T-cell (primary cell): Measurements from ENCODE around the gene ABCG1. TPM values are rescaled to one million over a fixed set of nuclear protein-coding genes. Genes with fewer than 3 reads are reported as not detected.

Experiments used
- ATAC-seq, 4 experiments: fragments of 200-7000 bp in 3 of 4; fragments of 150-1000 bp in 1 of 4; cut with Tn5 transposase; replicated peaks in 1 of 4; 1 replicate in 3 of 4; 2 replicates in 1 of 4; pipeline ENCODE4 v1.10.0; 2021; ENCODE audit warnings: moderate library complexity in 3 of 4, mild to moderate bottlenecking in 2 of 4, moderate number of reproducible peaks in 1 of 4
- CTCF ChIA-PET, 2 donors: fragments of 300-600 bp; sonication (Branson Sonifier 250); formaldehyde crosslinking; loops; one replicate each; lab custom pipeline; 2022; ENCODE audit warnings: antibody characterized with exemption in 2 of 2; lab: Charles Lee
- POLR2A ChIA-PET, 2 donors: fragments of 300-600 bp; sonication (Branson Sonifier 250); formaldehyde crosslinking; loops; one replicate each; lab custom pipeline; 2022; ENCODE audit warnings: antibody characterized with exemption in 2 of 2; lab: Charles Lee
- DNase-seq, 35 experiments: peaks; one replicate each; pipeline versions ENCODE4 v3.0.0 to v3.0.0-alpha.2; 2013 to 2023
- H3K27ac ChIP-seq: one replicate; pipeline ENCODE4 v1.5.1; 2013; ENCODE audit warnings: low read length
- H3K27me3 ChIP-seq, 2 experiments: replicated peaks in 1 of 2; 1 replicate in 1 of 2; 2 replicates in 1 of 2; pipeline versions ENCODE4 v1.6.1 to v1.7.0; 2013; ENCODE audit warnings: low read length in 1 of 2, mixed read lengths in 1 of 2; ENCODE audit not compliant: control insufficient read depth in 2 of 2, insufficient read depth in 2 of 2; ENCODE audit errors: extremely low read depth in 1 of 2
- H3K36me3 ChIP-seq, 2 donors: 1 replicate in 1 of 2; 2 replicates in 1 of 2; pipeline versions ENCODE4 v1.6.1 to v1.7.0; 2013; ENCODE audit warnings: low read length in 1 of 2; ENCODE audit not compliant: control insufficient read depth in 2 of 2, insufficient read depth in 1 of 2; ENCODE audit errors: extremely low read depth in 1 of 2
- H3K4me1 ChIP-seq, 2 experiments: 1 replicate in 1 of 2; 2 replicates in 1 of 2; pipeline versions ENCODE4 v1.6.1 to v1.7.0; 2013; ENCODE audit warnings: low read length in 2 of 2, mixed read lengths in 1 of 2; ENCODE audit not compliant: insufficient read depth in 2 of 2, control insufficient read depth in 1 of 2; ENCODE audit errors: extremely low read depth in 1 of 2
- H3K4me3 ChIP-seq, 2 donors: 1 replicate in 1 of 2; 2 replicates in 1 of 2; pipeline versions ENCODE4 v1.5.1 to v1.7.0; 2013; ENCODE audit warnings: mild to moderate bottlenecking in 2 of 2, low read length in 1 of 2, moderate library complexity in 1 of 2; ENCODE audit not compliant: control insufficient read depth in 1 of 2; ENCODE audit errors: extremely low read depth in 1 of 2
- H3K9me3 ChIP-seq: 2 replicates; pipeline ENCODE4 v1.7.0; 2013
- H3K27ac Mint-ChIP-seq, 2 donors: one replicate each; pipeline ENCODE4 v1.8.0; 2020 to 2021; ENCODE audit warnings: mild to moderate bottlenecking in 2 of 2, mixed read lengths in 2 of 2
- H3K27me3 Mint-ChIP-seq, 2 donors: one replicate each; pipeline ENCODE4 v1.8.0; 2021 to 2022; ENCODE audit warnings: mixed read lengths in 2 of 2
- H3K36me3 Mint-ChIP-seq: one replicate; pipeline ENCODE4 v1.8.0; 2021; ENCODE audit warnings: mixed read lengths
- H3K4me1 Mint-ChIP-seq, 3 donors: one replicate each; pipeline ENCODE4 v1.8.0; 2020 to 2022; ENCODE audit warnings: mixed read lengths in 3 of 3, mild to moderate bottlenecking in 1 of 3
- H3K4me3 Mint-ChIP-seq, 3 donors: one replicate each; pipeline ENCODE4 v1.8.0; 2020 to 2022; ENCODE audit warnings: mild to moderate bottlenecking in 3 of 3, mixed read lengths in 3 of 3, moderate library complexity in 3 of 3
- H3K9me3 Mint-ChIP-seq, 3 donors: one replicate each; pipeline ENCODE4 v1.8.0; 2020 to 2022; ENCODE audit warnings: mixed read lengths in 3 of 3
- WGBS: methylation state at CpG from one replicate; pipeline ENCODE4 v1.1.5; 2013; ENCODE audit warnings: missing lambda C conversion rate; ENCODE audit not compliant: insufficient coverage; 5-methylcytosine and 5-hydroxymethylcytosine counted together
- total RNA-seq, 35 experiments: library from RNA in 6 of 35; stranded (reverse) in 6 of 35; fragments of 120-200 nt in 1 of 35; gene quantifications; one replicate each; pipeline versions ENCODE4 v1.2.1 to v1.2.4 and lab custom pipeline; 2013 to 2026

ABCG1 gene
- total RNA-seq, 5 donors from 2014 or later (not counting 1 experiment from before 2014, with no cell fraction given), result 4.1 to 51.1 (median 6.2) TPM

GRCh38 chr21:42324896-42325295 lies 106.0 kb downstream of the ABCG1 start:
- POLR2A ChIA-PET, result interaction anchor here in 1 of 2 donors (0.6 kb wide), 1 partner anchor 381 kb away, joined by 17 read pairs; no protein-coding TSS in a partner anchor
- no peak overlapping the region for H3K4me3 Mint-ChIP-seq
- Histone ChIP-seq H3K36me3 (no peaks in the 10 kb centered on the region), H3K9me3 (no peaks in the 10 kb centered on the region), H3K4me1 (peaks cover 0 to under 1% of the 10 kb centered on the region in 2 experiments), H3K4me3 (no peak overlapping the region), H3K27me3 (peaks cover 0 to 11% of the 10 kb centered on the region in 2 experiments), H3K27ac (no peak overlapping the region)
- DNase-seq, result no peak
- H3K27ac Mint-ChIP-seq, result no peak overlapping the region
- peaks cover 12 to 22% of the 10 kb centered on the region in 2 donors for H3K27me3 Mint-ChIP-seq
- 83% methylated on average over 5 of the region's 6 CpGs for WGBS
- CTCF ChIA-PET, result no interaction called here
- peaks cover 0 to 5% (median 0%) of the 10 kb centered on the region in 3 donors for H3K4me1 Mint-ChIP-seq
- ATAC-seq, result no peak
- no peaks in the 10 kb centered on the region for H3K9me3 Mint-ChIP-seq
- H3K36me3 Mint-ChIP-seq, result peaks cover 3% of the 10 kb centered on the region

DNA sequence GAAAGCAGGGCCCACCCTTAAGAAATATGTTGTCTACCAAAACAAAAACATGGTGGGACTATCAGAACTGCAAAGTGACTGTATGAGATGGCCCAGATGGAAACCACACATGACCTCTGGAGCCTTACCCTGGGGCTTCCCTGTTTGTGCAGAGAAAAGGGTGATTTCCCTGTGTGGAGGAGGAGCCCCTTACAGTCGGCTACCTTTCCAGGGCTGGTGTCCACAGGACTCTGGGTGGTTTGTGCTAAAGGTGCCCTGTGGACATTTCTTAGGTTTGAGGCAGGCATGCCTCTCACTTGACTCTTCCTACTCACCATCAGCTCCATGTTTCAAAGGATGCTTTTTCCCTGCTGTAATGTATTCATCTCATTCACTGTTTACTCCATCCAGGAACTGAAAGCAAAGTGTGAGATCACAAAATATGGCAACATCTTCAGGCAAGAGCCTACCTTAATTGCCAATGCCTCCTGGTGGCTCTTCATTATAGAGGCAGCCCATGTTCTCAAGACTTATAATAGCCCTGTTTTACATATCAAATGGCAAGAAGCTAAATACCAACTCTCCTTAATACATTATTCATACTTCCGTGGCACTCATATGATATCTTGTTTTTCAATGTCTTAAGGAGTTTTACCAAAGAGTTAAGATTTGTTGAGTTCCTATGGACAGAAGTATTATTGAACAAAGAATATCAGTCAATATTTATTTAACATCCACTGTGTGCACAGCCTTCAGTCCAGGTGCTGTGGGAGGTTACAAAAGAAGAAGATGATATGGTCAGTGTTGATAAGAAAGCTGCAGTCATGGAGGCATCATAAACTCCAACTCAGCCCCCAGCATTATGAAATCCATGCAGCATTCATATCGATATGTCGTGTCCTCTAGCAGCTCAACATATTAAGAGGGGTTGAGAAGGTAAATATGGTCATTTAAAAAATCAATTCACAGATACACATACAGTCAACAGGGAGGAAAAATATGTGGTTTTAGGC lies 111.7 kb downstream of the ABCG1 start:
- H3K4me3 ChIP-seq, result no peak overlapping the region
- ATAC-seq (no peak), DNase-seq (no peak)
- peaks cover 0 to 12% of the 10 kb centered on the region in 2 experiments for H3K27me3 ChIP-seq
- Mint-ChIP-seq H3K27me3 (peaks cover 3 to 7% of the 10 kb centered on the region in 2 donors), H3K4me3 (no peak overlapping the region), H3K4me1 (no peaks in the 10 kb centered on the region), H3K9me3 (peaks cover 7 to 23% (median 10%) of the 10 kb centered on the region in 3 donors), H3K36me3 (peaks cover 11% of the 10 kb centered on the region), H3K27ac (no peak overlapping the region)
- ChIA-PET CTCF (no interaction called here), POLR2A (no interaction called here)
- no CpG with 5 or more reads among the region's 4 CpGs for WGBS
- H3K9me3 ChIP-seq, result no peaks in the 10 kb centered on the region
- H3K4me1 ChIP-seq, result no peaks in the 10 kb centered on the region
- H3K36me3 ChIP-seq, result no peaks in the 10 kb centered on the region
- no peak overlapping the region for H3K27ac ChIP-seq

GRCh38 chr21:42331660-42332059 lies 112.7 kb downstream of the ABCG1 start:
- ATAC-seq (no peak), DNase-seq (no peak)
- ChIA-PET POLR2A (no interaction called here), CTCF (no interaction called here)
- Mint-ChIP-seq H3K4me1 (no peaks in the 10 kb centered on the region), H3K27me3 (peaks cover 3 to 8% of the 10 kb centered on the region in 2 donors), H3K36me3 (peaks cover 10% of the 10 kb centered on the region), H3K4me3 (no peak overlapping the region), H3K27ac (no peak overlapping the region), H3K9me3 (peaks cover 7 to 23% (median 10%) of the 10 kb centered on the region in 3 donors)
- H3K36me3 ChIP-seq, result no peaks in the 10 kb centered on the region
- peaks cover 0 to 12% of the 10 kb centered on the region in 2 experiments for H3K27me3 ChIP-seq
- no peaks in the 10 kb centered on the region for H3K4me1 ChIP-seq
- no peaks in the 10 kb centered on the region for H3K9me3 ChIP-seq
- H3K4me3 ChIP-seq, result no peak overlapping the region
- H3K27ac ChIP-seq, result no peak overlapping the region

DNA sequence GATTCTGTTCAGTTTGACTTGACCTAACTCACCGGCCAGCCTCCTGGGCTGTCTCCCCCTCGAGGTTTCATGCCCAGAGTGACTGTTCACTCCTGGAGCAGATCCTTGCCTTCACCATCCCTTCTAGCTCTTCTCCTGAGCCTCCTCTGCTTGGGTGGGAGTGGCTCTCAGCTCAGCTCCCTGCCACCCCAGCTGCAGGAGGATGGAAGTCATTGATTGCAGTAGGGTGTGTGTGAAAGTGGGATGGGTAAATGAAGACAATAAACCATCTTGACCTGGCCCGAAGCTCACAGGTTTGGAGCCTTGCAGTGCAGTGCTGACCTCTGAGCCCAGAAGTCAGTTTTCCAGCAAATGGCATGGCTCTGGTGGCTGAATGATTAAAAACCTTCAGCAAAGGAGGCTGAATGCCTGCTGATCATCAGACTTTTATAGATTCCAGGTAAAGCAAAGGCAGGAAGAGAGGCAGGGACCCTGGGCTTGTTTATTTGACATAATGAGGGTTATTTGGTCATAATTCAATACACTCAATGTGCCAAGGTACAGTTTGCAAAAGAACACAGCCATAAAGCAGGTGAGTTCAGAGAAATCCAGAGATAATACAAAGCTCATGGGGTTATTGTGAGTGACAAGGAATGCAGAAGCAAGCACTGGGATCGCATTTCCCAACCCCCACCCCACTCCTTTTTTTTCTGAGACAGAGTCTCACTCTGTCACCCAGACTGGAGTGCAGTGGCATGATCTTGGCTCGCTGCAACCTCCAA lies 113.8 kb downstream of the ABCG1 start:
- ATAC-seq, result no peak
- peaks cover 7 to 23% (median 10%) of the 10 kb centered on the region in 3 donors for H3K9me3 Mint-ChIP-seq
- CTCF ChIA-PET, result no interaction called here

DNA sequence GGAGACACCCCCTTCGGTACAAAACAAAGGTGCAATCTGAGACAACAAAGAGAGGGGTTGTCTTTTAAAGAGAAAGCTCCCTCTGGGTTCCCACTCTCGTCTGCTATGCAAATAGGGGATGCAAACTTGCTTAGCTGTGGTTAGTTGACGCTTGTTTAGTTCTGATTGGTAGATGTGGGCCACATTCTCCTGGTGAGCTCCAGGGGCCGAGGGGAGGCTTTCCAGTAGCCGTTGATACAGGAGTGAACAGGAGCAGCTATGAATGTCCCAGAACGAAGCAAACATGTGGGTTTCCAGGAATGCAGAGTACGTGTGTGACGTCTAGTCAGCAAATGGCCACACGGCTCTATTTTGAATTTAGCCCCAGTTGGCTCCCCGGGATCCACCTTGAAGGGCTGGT lies 117.1 kb downstream of the ABCG1 start:
- no peak overlapping the region for H3K4me3 Mint-ChIP-seq
- H3K36me3 Mint-ChIP-seq, result peaks cover 9% of the 10 kb centered on the region
- ChIA-PET CTCF (interaction anchor here in 1 of 2 donors (0.6 to 0.8 kb wide), 2 partner anchors 191 to 1274 kb away, joined by 3 read pairs; no protein-coding TSS in a partner anchor), POLR2A (interaction anchor here in 1 of 2 donors (0.6 kb wide), 1 partner anchor 90 kb away, joined by 3 read pairs; no protein-coding TSS in a partner anchor)
- no peak overlapping the region for H3K27ac ChIP-seq
- no peak overlapping the region for H3K27ac Mint-ChIP-seq
- H3K27me3 Mint-ChIP-seq, result peaks cover 3% of the 10 kb centered on the region in 2 donors
- WGBS, result 72% methylated on average over 9 of the region's 10 CpGs
- H3K4me3 ChIP-seq, result no peak overlapping the region
- peaks cover 3 to 10% of the 10 kb centered on the region in 2 experiments for H3K4me1 ChIP-seq
- no peak for ATAC-seq
- H3K9me3 ChIP-seq, result no peaks in the 10 kb centered on the region
- no peak for DNase-seq
- peaks cover 8 to 14% (median 10%) of the 10 kb centered on the region in 3 donors for H3K4me1 Mint-ChIP-seq
- peaks cover 0 to 12% of the 10 kb centered on the region in 2 experiments for H3K27me3 ChIP-seq
- no peaks in the 10 kb centered on the region for H3K36me3 ChIP-seq
- peaks cover 4 to 17% (median 7%) of the 10 kb centered on the region in 3 donors for H3K9me3 Mint-ChIP-seq

More for the DNA sequence above, 113.8 kb downstream of the ABCG1 start:
- Mint-ChIP-seq H3K4me1 (peaks cover 3% of the 10 kb centered on the region in 3 donors), H3K36me3 (peaks cover 10% of the 10 kb centered on the region), H3K4me3 (no peak overlapping the region), H3K27me3 (peaks cover 3 to 8% of the 10 kb centered on the region in 2 donors), H3K27ac (no peak overlapping the region)
- POLR2A ChIA-PET, result no interaction called here
- no peak for DNase-seq
- Histone ChIP-seq H3K9me3 (no peaks in the 10 kb centered on the region), H3K27ac (no peak overlapping the region), H3K36me3 (no peaks in the 10 kb centered on the region), H3K4me3 (no peak overlapping the region), H3K27me3 (peaks cover 0 to 12% of the 10 kb centered on the region in 2 experiments), H3K4me1 (peaks cover 0 to 1% of the 10 kb centered on the region in 2 experiments)
- 58% methylated on average over 3 of the region's 5 CpGs for WGBS

DNA sequence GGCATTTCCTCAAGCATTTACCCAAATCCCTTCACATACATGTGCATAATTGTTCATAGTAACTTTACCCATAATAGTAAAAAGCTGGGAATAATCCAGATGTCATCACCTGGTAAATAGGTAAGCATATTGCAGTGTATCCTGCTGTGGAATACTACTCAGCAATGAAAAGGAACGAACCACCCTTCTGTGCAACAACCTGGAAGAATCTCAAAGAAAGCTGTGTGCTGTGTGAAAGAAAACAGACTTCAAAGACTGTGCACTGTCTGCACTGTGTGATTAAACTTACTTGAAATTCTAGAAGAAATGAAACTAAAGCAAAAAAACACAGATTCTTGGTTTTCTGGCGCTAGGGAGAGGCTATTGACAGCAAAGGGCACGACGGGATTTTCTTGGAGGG lies 118.3 kb downstream of the ABCG1 start:
- peaks cover 0 to 2% of the 10 kb centered on the region in 2 donors for H3K27me3 Mint-ChIP-seq
- ChIA-PET POLR2A (no interaction called here), CTCF (interaction anchor here (1.3 to 2.0 kb wide), 3 partner anchors 67 to 113 kb away, joined by 4 to 6 read pairs (median 4); partner anchors contain the start of gene UBASH3A (in 1 of the 2))
- Histone ChIP-seq H3K4me1 (peaks cover 3 to 10% of the 10 kb centered on the region in 2 experiments), H3K27me3 (peaks cover 0 to 10% of the 10 kb centered on the region in 2 experiments), H3K36me3 (no peaks in the 10 kb centered on the region), H3K9me3 (no peaks in the 10 kb centered on the region), H3K27ac (no peak overlapping the region), H3K4me3 (no peak overlapping the region)
- H3K4me3 Mint-ChIP-seq, result peak overlapping the region in 1 of 3 donors; percentile 32
- H3K4me1 Mint-ChIP-seq, result peaks cover 8 to 14% (median 10%) of the 10 kb centered on the region in 3 donors
- DNase-seq, result no peak
- H3K27ac Mint-ChIP-seq, result no peak overlapping the region
- no peak for ATAC-seq
- H3K36me3 Mint-ChIP-seq, result no peaks in the 10 kb centered on the region
- H3K9me3 Mint-ChIP-seq, result peaks cover 0 to 5% (median 0%) of the 10 kb centered on the region in 3 donors
- WGBS, result no CpG with 5 or more reads among the region's 4 CpGs
